Fibroblast of skin of scalp (primary cell): ENCODE results near the gene HRK.

Experiments used
- DNase-seq: peaks from one replicate; pipeline ENCODE4 v3.0.0-alpha.2; 2013

Gene HRK

GRCh38 chr12:116864371-116865160, 16.7 kb downstream of the HRK start:
- peak; percentile 89 for DNase-seq

- peak; percentile 40 for DNase-seq
These were observed 17.9 kb downstream of the HRK start for GRCh38 chr12:116863275-116863767.

GRCh38 chr12:116862167-116862566, 19.1 kb downstream of the HRK start:
- DNase-seq: no peak

- DNase-seq: peak; percentile 86
These were observed 19.9 kb downstream of the HRK start for GRCh38 chr12:116861320-116861719.

- DNase-seq: no peak
These were observed 21.0 kb downstream of the HRK start for GRCh38 chr12:116860263-116860662.

GRCh38 chr12:116859079-116859478, 22.2 kb downstream of the HRK start:
- no peak for DNase-seq

GRCh38 chr12:116856729-116857128, 24.5 kb downstream of the HRK start:
- no peak for DNase-seq

- DNase-seq: no peak
These were observed 25.3 kb downstream of the HRK start for GRCh38 chr12:116855744-116856470.

- DNase-seq: no peak
These were observed 27.7 kb downstream of the HRK start for GRCh38 chr12:116853507-116853906.

- DNase-seq: no peak
These were observed 28.9 kb downstream of the HRK start for GRCh38 chr12:116852303-116852702.

- no peak for DNase-seq
These were observed 32.0 kb downstream of the HRK start for GRCh38 chr12:116849216-116849615.

- no peak for DNase-seq
These were observed 38.2 kb downstream of the HRK start for GRCh38 chr12:116843085-116843484.

GRCh38 chr12:116839287-116839830, 41.9 kb downstream of the HRK start:
- no peak for DNase-seq

GRCh38 chr12:116838365-116838764, 42.9 kb downstream of the HRK start:
- DNase-seq: no peak

GRCh38 chr12:116837097-116837496, 44.1 kb downstream of the HRK start:
- DNase-seq: no peak

GRCh38 chr12:116835484-116835883, 45.8 kb downstream of the HRK start:
- DNase-seq: no peak

- no peak for DNase-seq
These were observed 47.8 kb downstream of the HRK start for GRCh38 chr12:116833474-116833873.

GRCh38 chr12:116832353-116832752, 48.9 kb downstream of the HRK start:
- DNase-seq: no peak

GRCh38 chr12:116827432-116827831, 53.8 kb downstream of the HRK start:
- DNase-seq: no peak

- no peak for DNase-seq
These were observed 60.0 kb downstream of the HRK start for GRCh38 chr12:116821291-116821690.

GRCh38 chr12:116820064-116820656, 61.1 kb downstream of the HRK start:
- DNase-seq: no peak

- peak; percentile 96 for DNase-seq
These were observed 62.1 kb downstream of the HRK start for GRCh38 chr12:116818948-116819832.
